A673 (cell line): Measurements from ENCODE around the gene PYROXD2. TPM values are rescaled to one million over a fixed set of nuclear protein-coding genes. Genes with fewer than 3 reads are reported as not detected.

Experiments
- BruUV-seq: library from RNA; stranded (reverse); fragments of 400-500 nt; replicated peaks from 2 replicates; lab custom pipeline; 2021; lab: Mats Ljungman, UMichigan
- CTCF ChIA-PET: fragments of 300-600 bp; sonication (Branson Sonifier 250); formaldehyde crosslinking; loops from one replicate; lab custom pipeline; 2022; ENCODE audit warnings: antibody characterized with exemption; lab: Charles Lee
- POLR2A ChIA-PET: fragments of 300-600 bp; sonication (Branson Sonifier 250); formaldehyde crosslinking; loops from one replicate; lab custom pipeline; 2022; ENCODE audit warnings: antibody characterized with exemption; ENCODE audit not compliant: low non-redundant PET; lab: Charles Lee
- DNase-seq: peaks from one replicate; pipeline ENCODE4 v3.0.0-alpha.2; 2015; ENCODE audit warnings: low spot score
- H3K27ac ChIP-seq: fragments of 200-600 bp; sonication (generic); 2 replicates; pipeline ENCODE4 v1.5.1; 2016; ENCODE audit warnings: mixed run types, low read depth, mild to moderate bottlenecking, mixed read lengths, antibody characterized with exemption, low read length; ENCODE audit not compliant: poor library complexity, severe bottlenecking
- H3K27me3 ChIP-seq: fragments of 200-600 bp; sonication (generic); replicated peaks from 2 replicates; pipeline ENCODE4 v1.6.1; 2017; ENCODE audit warnings: mixed run types, low read depth, mild to moderate bottlenecking, mixed read lengths, antibody characterized with exemption, low read length; ENCODE audit not compliant: insufficient read depth, poor library complexity
- H3K36me3 ChIP-seq: fragments of 200-600 bp; sonication (generic); 2 replicates; pipeline ENCODE4 v1.6.1; 2016; ENCODE audit warnings: mixed run types, mild to moderate bottlenecking, mixed read lengths, antibody characterized with exemption, low read length; ENCODE audit not compliant: insufficient read depth, poor library complexity, severe bottlenecking
- H3K4me1 ChIP-seq: fragments of 200-600 bp; sonication (generic); 2 replicates; pipeline ENCODE4 v1.6.1; 2017; ENCODE audit warnings: mixed run types, mild to moderate bottlenecking, mixed read lengths, antibody characterized with exemption, low read length; ENCODE audit not compliant: insufficient read depth, poor library complexity, severe bottlenecking
- H3K4me3 ChIP-seq: fragments of 200-600 bp; sonication (generic); 2 replicates; pipeline ENCODE4 v1.5.1; 2016; ENCODE audit warnings: low read depth, mixed run types, mild to moderate bottlenecking, mixed read lengths, low read length; ENCODE audit not compliant: poor library complexity, severe bottlenecking
- H3K9me3 ChIP-seq: fragments of 200-600 bp; sonication (generic); 2 replicates; pipeline ENCODE4 v1.6.1; 2016; ENCODE audit warnings: mixed run types, low read depth, mild to moderate bottlenecking, mixed read lengths, antibody characterized with exemption, low read length; ENCODE audit not compliant: poor library complexity, severe bottlenecking
- EZH2 ChIP-seq: fragments of 200-600 bp; sonication (generic); IDR thresholded peaks from 2 replicates; pipeline ENCODE4 v1.6.1; 2017; ENCODE audit warnings: borderline replicate concordance, low read depth, mild to moderate bottlenecking, mixed read lengths, antibody characterized with exemption, low read length; ENCODE audit not compliant: poor library complexity, severe bottlenecking
- intact Hi-C: fragments of 100-400 bp; cut with micrococcal nuclease; formaldehyde crosslinking; loops from one replicate; pipeline ENCODE4 v1.10.0; 2022; ENCODE audit not compliant: unreplicated experiment
- total RNA-seq: library from RNA; stranded (reverse); gene quantifications from 2 replicates; pipeline ENCODE4 v1.2.3, GENCODE V29; 2021
- TF ChIP-seq, protein P1 (sequence below): fragments of 300-800, 200-600 bp; sonication (generic); conservative IDR thresholded peaks from 2 replicates; pipeline ENCODE4 v1.5.1; 2017; ENCODE audit warnings: low read depth, mild to moderate bottlenecking, antibody characterized with exemption, low read length, moderate library complexity, mixed read lengths

Gene PYROXD2
- total RNA-seq, 1 experiment from 2014 or later: 4.0 TPM

DNA sequence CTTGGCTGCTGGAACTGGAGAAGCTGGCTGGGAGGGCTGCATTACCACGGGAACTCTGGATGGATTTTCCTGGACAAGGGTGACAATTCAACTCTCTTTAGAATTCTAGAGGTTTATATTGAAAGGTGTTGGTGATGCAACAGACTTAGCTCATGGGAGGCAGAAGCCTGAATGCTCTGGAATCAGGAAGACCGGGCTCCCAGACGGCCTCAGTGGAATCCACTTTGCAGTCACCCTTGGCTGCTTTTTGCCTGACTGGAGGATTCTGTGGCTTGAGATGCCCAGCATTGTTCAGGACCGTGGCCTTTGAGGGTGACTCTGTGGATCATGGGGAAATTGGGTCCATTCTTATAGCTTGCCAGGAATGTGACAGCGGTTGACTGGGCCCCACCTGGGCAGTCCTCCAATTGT, 32.3 kb downstream of the PYROXD2 start:
- no TSS peak for BruUV-seq
- TF ChIP-seq EZH2: no peak
- TF ChIP-seq, protein P1, sequence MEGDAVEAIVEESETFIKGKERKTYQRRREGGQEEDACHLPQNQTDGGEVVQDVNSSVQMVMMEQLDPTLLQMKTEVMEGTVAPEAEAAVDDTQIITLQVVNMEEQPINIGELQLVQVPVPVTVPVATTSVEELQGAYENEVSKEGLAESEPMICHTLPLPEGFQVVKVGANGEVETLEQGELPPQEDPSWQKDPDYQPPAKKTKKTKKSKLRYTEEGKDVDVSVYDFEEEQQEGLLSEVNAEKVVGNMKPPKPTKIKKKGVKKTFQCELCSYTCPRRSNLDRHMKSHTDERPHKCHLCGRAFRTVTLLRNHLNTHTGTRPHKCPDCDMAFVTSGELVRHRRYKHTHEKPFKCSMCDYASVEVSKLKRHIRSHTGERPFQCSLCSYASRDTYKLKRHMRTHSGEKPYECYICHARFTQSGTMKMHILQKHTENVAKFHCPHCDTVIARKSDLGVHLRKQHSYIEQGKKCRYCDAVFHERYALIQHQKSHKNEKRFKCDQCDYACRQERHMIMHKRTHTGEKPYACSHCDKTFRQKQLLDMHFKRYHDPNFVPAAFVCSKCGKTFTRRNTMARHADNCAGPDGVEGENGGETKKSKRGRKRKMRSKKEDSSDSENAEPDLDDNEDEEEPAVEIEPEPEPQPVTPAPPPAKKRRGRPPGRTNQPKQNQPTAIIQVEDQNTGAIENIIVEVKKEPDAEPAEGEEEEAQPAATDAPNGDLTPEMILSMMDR: no peak
- Histone ChIP-seq H3K27me3 (no peaks in the 10 kb centered on the region), H3K36me3 (no peaks in the 10 kb centered on the region), H3K9me3 (no peaks in the 10 kb centered on the region), H3K4me1 (no peaks in the 10 kb centered on the region), H3K27ac (no peak overlapping the region), H3K4me3 (no peak overlapping the region)
- CTCF ChIA-PET: no interaction called here
- intact Hi-C loops: no loop called here
- POLR2A ChIA-PET: no interaction called here
- no peak for DNase-seq

DNA sequence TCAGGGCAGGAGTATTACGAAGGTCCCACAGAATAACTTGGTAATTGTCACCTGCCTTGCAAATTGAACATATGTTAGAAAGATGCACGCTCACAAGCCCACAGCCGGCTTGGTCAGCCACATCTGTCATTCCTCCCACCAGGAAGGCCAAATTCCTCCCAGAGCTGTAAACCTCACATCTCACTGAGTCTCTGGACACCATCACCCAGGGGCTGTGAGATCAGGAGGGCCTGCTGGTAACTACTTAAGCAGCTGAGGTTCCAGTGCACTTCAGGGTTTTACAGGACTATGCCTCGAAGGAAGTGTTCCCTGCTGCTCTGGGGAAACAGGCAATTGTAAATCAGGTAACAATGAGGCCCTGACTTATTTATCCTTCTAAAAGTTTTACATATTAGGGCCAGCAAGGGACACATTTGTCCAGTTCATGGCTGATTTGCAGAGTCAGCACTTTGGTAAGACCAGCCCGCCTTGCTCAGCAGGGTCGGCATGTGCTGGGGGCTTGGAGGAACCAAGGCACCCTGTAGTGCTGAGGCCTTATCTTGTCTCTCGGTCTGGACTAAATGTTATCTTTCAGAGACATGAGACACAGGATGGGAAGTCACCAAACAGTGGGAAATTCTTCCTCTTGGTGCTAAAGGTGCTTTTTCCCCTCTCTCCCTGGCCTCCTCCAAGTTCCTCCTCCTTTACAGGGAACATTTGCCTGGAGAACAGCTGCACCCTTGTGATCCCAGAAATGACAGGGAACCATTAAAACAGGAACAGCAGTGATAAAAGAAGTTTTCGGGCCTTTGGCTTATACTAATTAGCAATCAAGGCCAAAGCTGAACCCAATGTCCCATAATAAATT, 34.3 kb downstream of the PYROXD2 start:
- Histone ChIP-seq H3K27me3 (no peaks in the 10 kb centered on the region), H3K36me3 (no peaks in the 10 kb centered on the region), H3K4me1 (no peaks in the 10 kb centered on the region), H3K4me3 (no peak overlapping the region), H3K9me3 (no peaks in the 10 kb centered on the region), H3K27ac (no peak overlapping the region)
- CTCF ChIA-PET: no interaction called here
- BruUV-seq: no TSS peak
- intact Hi-C loops: no loop called here
- TF ChIP-seq EZH2: no peak
- TF ChIP-seq, protein P1: no peak
- POLR2A ChIA-PET: no interaction called here
- DNase-seq: no peak

DNA sequence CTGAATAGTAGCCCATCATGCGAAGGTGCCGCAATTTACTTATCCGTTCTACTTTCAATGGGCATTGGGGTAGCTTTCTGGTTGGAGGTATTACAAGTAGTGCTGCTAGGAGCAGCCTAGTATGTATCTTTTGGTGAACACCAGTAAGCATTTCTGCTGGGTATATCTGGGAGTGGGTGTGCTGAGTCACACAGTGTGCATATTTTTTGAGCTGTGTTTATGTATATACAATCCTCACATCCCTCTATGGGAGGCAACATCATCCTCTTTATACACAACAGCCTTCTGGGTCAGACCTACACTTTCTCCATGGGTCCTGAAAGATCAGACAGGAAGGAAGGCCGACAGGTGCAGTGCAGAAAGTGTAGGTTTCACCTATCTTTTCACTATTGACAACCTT, 36.3 kb downstream of the PYROXD2 start:
- BruUV-seq: no TSS peak
- intact Hi-C loops: no loop called here
- Histone ChIP-seq H3K9me3 (no peaks in the 10 kb centered on the region), H3K27me3 (peaks cover 12% of the 10 kb centered on the region), H3K4me3 (no peak overlapping the region), H3K4me1 (no peaks in the 10 kb centered on the region), H3K27ac (no peak overlapping the region), H3K36me3 (no peaks in the 10 kb centered on the region)
- ChIA-PET POLR2A (interaction anchor here (0.6 kb wide), 1 partner anchor 21 kb away, joined by 3 read pairs; no protein-coding TSS in a partner anchor), CTCF (no interaction called here)
- TF ChIP-seq, protein P1: no peak
- no peak for DNase-seq
